Measurements from ENCODE around the gene ADGRF3. TPM values are rescaled to one million over a fixed set of nuclear protein-coding genes. Genes with fewer than 3 reads are reported as not detected.
"Not testable (repeated sequence)": the region's sequence is repeated elsewhere in the genome, so short reads cannot be mapped to it uniquely, and the experiment has no call there.

Gene ADGRF3
- total RNA-seq, 2 experiments from 2014 or later, result 3.7 to 4.6 TPM

GRCh38 chr2:26325851-26326250 lies 20.7 kb downstream of the ADGRF3 start:
- Mint-ChIP-seq H3K9me3 (ENCODE audit: low read depth) (no peaks in the 10 kb centered on the region), H3K36me3 (no peaks in the 10 kb centered on the region), H3K4me3 (no peak overlapping the region), H3K27ac (no peak overlapping the region), H3K4me1 (peaks cover 36% of the 10 kb centered on the region), H3K27me3 (peaks cover 2% of the 10 kb centered on the region)
- no peak for ATAC-seq
- CTCF ChIA-PET, result interaction anchor here (1.5 kb wide), 1 partner anchor 177 kb away, joined by 3 read pairs; no protein-coding TSS in a partner anchor
- peak; percentile 39 for DNase-seq

GRCh38 chr2:26324903-26325302 lies 21.7 kb downstream of the ADGRF3 start:
- Mint-ChIP-seq H3K36me3 (no peaks in the 10 kb centered on the region), H3K27me3 (peaks cover 2% of the 10 kb centered on the region), H3K4me1 (peaks cover 27% of the 10 kb centered on the region), H3K27ac (no peak overlapping the region), H3K9me3 (ENCODE audit: low read depth) (no peaks in the 10 kb centered on the region), H3K4me3 (no peak overlapping the region)
- ATAC-seq (no peak), DNase-seq (no peak)
- CTCF ChIA-PET, result interaction anchor here (1.5 kb wide), 1 partner anchor 178 kb away, joined by 3 read pairs; no protein-coding TSS in a partner anchor

DNA sequence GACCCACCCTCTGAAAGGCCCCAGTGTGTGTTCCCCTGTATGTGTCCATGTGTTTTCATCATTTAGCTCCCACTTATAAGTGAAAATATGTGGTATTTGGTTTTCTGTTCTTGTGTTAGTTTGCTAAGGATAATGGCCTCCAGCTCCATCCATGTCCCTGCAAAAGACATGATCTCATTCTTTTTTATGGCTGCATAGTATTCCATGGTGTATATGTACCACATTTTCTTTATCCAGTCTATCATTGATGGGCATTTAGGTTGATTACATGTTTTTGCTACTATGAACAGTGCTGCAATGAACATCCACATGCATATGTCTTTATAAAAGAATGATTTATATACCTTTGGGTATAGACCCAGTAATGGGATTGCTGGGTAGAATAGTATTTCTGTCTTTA lies 22.1 kb downstream of the ADGRF3 start:
- H3K4me1 Mint-ChIP-seq, result peaks cover 25% of the 10 kb centered on the region
- H3K4me3 Mint-ChIP-seq; H3K27ac Mint-ChIP-seq; H3K9me3 Mint-ChIP-seq (ENCODE audit: low read depth); DNase-seq; CTCF ChIA-PET; ATAC-seq; H3K36me3 Mint-ChIP-seq; H3K27me3 Mint-ChIP-seq: not testable (repeated sequence)

- ATAC-seq (no peak), DNase-seq (no peak)
- Mint-ChIP-seq H3K4me1 (peaks cover 2% of the 10 kb centered on the region), H3K36me3 (no peaks in the 10 kb centered on the region), H3K9me3 (ENCODE audit: low read depth) (no peaks in the 10 kb centered on the region), H3K4me3 (no peak overlapping the region), H3K27ac (no peak overlapping the region), H3K27me3 (peaks cover 2% of the 10 kb centered on the region)
- CTCF ChIA-PET, result no interaction called here
Measured at GRCh38 chr2:26318950-26319349, 27.6 kb downstream of the ADGRF3 start.

- ATAC-seq (no peak), DNase-seq (no peak)
- no peak overlapping the region for H3K4me3 Mint-ChIP-seq
- no peak overlapping the region for H3K27ac Mint-ChIP-seq
- H3K4me1 Mint-ChIP-seq, result peaks cover 2% of the 10 kb centered on the region
- CTCF ChIA-PET, result no interaction called here
- no peaks in the 10 kb centered on the region for H3K9me3 Mint-ChIP-seq (ENCODE audit: low read depth)
- H3K27me3 Mint-ChIP-seq, result peaks cover 2% of the 10 kb centered on the region
- H3K36me3 Mint-ChIP-seq, result no peaks in the 10 kb centered on the region
Measured at GRCh38 chr2:26317377-26318105, 29.0 kb downstream of the ADGRF3 start.

DNA sequence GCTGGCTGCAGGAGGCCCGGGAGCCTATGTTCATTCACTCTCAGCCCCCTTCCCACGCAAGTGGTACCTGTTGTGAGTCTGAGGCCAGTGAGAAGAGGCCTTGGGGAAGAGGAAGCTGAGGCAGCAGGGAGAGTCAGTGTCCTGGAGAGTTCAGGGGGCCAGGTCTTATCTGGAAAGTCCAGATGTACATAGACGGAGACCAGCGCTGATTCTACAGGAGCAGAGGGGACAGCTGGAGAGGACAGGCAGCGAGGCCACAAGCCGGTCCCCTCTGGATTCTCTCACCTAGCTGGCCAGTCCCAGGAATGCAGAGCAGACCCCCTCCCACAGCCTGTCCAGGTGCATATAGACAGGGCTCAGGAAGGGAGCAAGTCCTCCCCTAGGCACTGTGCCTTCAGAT lies 29.7 kb downstream of the ADGRF3 start:
- CTCF ChIA-PET, result interaction anchor here (1.8 kb wide), 1 partner anchor 145 kb away, joined by 4 read pairs; no protein-coding TSS in a partner anchor
- H3K27ac Mint-ChIP-seq, result no peak overlapping the region
- H3K4me3 Mint-ChIP-seq, result no peak overlapping the region
- H3K9me3 Mint-ChIP-seq (ENCODE audit: low read depth), result no peaks in the 10 kb centered on the region
- H3K4me1 Mint-ChIP-seq, result peaks cover 2% of the 10 kb centered on the region
- ATAC-seq (no peak), DNase-seq (no peak)
- no peaks in the 10 kb centered on the region for H3K27me3 Mint-ChIP-seq
- no peaks in the 10 kb centered on the region for H3K36me3 Mint-ChIP-seq

DNA sequence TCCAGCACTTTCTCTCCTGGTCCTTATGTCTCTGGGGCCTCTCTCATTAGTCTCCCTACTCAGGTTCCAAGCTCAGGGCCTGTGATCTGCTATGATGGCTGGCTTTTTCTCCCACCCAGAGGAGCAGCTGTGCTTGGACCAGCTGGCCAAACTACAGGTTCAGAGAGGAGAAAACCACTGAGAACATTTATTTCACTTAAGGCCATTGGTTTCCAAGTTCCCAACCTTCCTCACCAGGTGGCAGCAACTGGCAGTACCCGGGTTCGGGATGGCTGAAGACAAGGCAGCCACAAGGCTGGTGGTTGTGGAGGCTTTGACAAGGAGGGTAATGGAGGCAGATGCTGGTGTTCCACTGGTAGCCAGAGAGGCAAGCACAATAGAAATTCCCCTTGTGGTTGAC lies 30.5 kb downstream of the ADGRF3 start:
- CTCF ChIA-PET, result interaction anchor here (1.8 kb wide), 1 partner anchor 144 kb away, joined by 4 read pairs; no protein-coding TSS in a partner anchor

DNA sequence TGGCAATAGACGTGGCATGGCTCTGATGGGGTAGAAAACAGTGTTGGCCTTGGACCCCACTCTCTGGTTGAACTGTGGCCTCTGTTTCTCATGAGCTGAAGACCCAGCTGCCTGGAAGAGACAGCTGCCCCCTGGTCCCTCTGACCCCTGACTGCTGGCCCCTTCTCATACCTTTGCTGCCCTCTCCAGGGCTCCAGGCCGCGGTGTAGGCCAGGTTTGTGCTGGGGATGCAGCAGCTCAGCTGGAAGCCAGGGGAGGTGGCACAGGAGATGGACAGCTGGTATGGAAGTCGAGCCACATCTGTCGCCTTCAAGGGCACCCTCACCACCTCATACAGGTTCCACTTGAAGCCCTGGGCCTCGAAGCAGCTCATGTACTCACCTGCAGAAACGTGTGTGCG lies 32.3 kb downstream of the ADGRF3 start:
- H3K27me3 Mint-ChIP-seq, result no peaks in the 10 kb centered on the region
- no peaks in the 10 kb centered on the region for H3K36me3 Mint-ChIP-seq
- no peaks in the 10 kb centered on the region for H3K9me3 Mint-ChIP-seq (ENCODE audit: low read depth)
- no peak overlapping the region for H3K4me3 Mint-ChIP-seq
- CTCF ChIA-PET, result no interaction called here
- no peak for DNase-seq
- no peak for ATAC-seq
- no peak overlapping the region for H3K27ac Mint-ChIP-seq
- no peaks in the 10 kb centered on the region for H3K4me1 Mint-ChIP-seq

More for the DNA sequence above, 30.5 kb downstream of the ADGRF3 start:
- ATAC-seq (no peak), DNase-seq (no peak)
- Mint-ChIP-seq H3K9me3 (ENCODE audit: low read depth) (no peaks in the 10 kb centered on the region), H3K27ac (no peak overlapping the region), H3K36me3 (no peaks in the 10 kb centered on the region), H3K27me3 (no peaks in the 10 kb centered on the region), H3K4me1 (peaks cover 2% of the 10 kb centered on the region), H3K4me3 (no peak overlapping the region)

GRCh38 chr2:26313446-26313845 lies 33.1 kb downstream of the ADGRF3 start:
- Mint-ChIP-seq H3K9me3 (ENCODE audit: low read depth) (no peaks in the 10 kb centered on the region), H3K27me3 (no peaks in the 10 kb centered on the region), H3K4me1 (no peaks in the 10 kb centered on the region), H3K27ac (no peak overlapping the region), H3K36me3 (no peaks in the 10 kb centered on the region), H3K4me3 (no peak overlapping the region)
- CTCF ChIA-PET, result no interaction called here
- ATAC-seq (no peak), DNase-seq (no peak)

DNA sequence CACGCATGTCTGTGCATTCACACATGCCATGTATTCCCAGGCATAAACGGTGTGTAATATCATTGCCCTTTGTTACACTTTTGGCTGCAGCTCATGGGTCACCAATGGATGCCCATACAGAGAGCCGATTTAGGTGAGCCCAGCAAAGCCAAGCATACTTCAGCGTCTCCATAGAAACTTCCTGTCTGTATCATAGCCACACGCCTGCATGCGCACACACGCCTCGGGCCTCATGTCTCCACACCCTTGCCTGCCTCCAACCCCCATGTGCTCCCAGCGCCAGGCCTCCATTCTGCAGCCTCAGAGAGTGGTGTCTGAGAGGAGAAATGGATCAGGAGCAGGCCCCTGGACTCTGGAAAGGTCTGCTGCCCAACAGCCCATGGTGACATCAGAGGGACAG lies 34.1 kb downstream of the ADGRF3 start:
- no peak for ATAC-seq
- no peaks in the 10 kb centered on the region for H3K9me3 Mint-ChIP-seq (ENCODE audit: low read depth)
- no peaks in the 10 kb centered on the region for H3K36me3 Mint-ChIP-seq
- H3K4me1 Mint-ChIP-seq, result no peaks in the 10 kb centered on the region
- CTCF ChIA-PET, result interaction anchor here (0.5 kb wide), 1 partner anchor 647 kb away, joined by 3 read pairs; no protein-coding TSS in a partner anchor
- no peak overlapping the region for H3K27ac Mint-ChIP-seq
- H3K4me3 Mint-ChIP-seq, result no peak overlapping the region
- DNase-seq, result no peak
- H3K27me3 Mint-ChIP-seq, result no peaks in the 10 kb centered on the region

DNA sequence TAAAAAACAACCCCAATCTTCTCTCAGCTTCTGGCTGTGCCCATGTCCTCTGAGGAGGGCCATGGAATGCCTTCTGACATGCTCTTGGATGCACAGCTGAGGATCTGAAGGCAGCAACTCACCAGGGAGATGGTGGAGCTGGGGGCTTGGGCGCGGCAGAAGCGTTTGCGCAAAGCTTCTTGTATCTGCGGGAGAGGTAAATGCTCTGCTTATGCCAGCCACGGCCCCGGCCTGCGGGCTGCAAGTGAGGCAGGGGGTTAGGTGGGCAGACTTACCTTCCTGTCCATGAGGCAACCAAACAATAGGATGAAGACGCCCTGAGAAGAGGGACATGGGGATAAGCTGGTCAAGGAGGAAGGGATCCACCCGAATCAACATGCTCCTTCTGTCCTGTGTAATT lies 36.7 kb downstream of the ADGRF3 start:
- DNase-seq, result no peak
- no peak overlapping the region for H3K4me3 Mint-ChIP-seq
- ATAC-seq, result no peak
- H3K27ac Mint-ChIP-seq, result no peak overlapping the region
- H3K4me1 Mint-ChIP-seq, result no peaks in the 10 kb centered on the region
- no peaks in the 10 kb centered on the region for H3K9me3 Mint-ChIP-seq (ENCODE audit: low read depth)
- CTCF ChIA-PET, result interaction anchor here (0.6 to 1.1 kb wide), 2 partner anchors 11 to 113 kb away, joined by 3 read pairs; no protein-coding TSS in a partner anchor
- H3K27me3 Mint-ChIP-seq, result peaks cover 3% of the 10 kb centered on the region
- H3K36me3 Mint-ChIP-seq, result no peaks in the 10 kb centered on the region

GRCh38 chr2:26305540-26305939 lies 41.0 kb downstream of the ADGRF3 start:
- Mint-ChIP-seq H3K4me1 (no peaks in the 10 kb centered on the region), H3K4me3 (no peak overlapping the region), H3K27me3 (peaks cover 9% of the 10 kb centered on the region), H3K9me3 (ENCODE audit: low read depth) (no peaks in the 10 kb centered on the region), H3K27ac (no peak overlapping the region), H3K36me3 (no peaks in the 10 kb centered on the region)
- no peak for DNase-seq
- no peak for ATAC-seq
- CTCF ChIA-PET, result no interaction called here

- ATAC-seq; H3K4me3 Mint-ChIP-seq; CTCF ChIA-PET; H3K9me3 Mint-ChIP-seq (ENCODE audit: low read depth); DNase-seq; H3K4me1 Mint-ChIP-seq; H3K27me3 Mint-ChIP-seq; H3K27ac Mint-ChIP-seq; H3K36me3 Mint-ChIP-seq: not testable (repeated sequence)
Measured at GRCh38 chr2:26305094-26305493, 41.5 kb downstream of the ADGRF3 start.

GRCh38 chr2:26302846-26303245 lies 43.7 kb downstream of the ADGRF3 start:
- H3K9me3 Mint-ChIP-seq (ENCODE audit: low read depth), result no peaks in the 10 kb centered on the region
- CTCF ChIA-PET, result no interaction called here

More at GRCh38 chr2:26302846-26303245, 43.7 kb downstream of the ADGRF3 start:
- Mint-ChIP-seq H3K27me3 (peaks cover 9% of the 10 kb centered on the region), H3K4me3 (no peak overlapping the region), H3K4me1 (no peaks in the 10 kb centered on the region), H3K27ac (no peak overlapping the region), H3K36me3 (no peaks in the 10 kb centered on the region)
- DNase-seq, result no peak
- ATAC-seq, result no peak
